Stimulated activated CD4-positive, alpha-beta T cell treated with anti-CD3 and anti-CD28 coated beads, Interleukin-4, amount 100 ng/mL, for 4 hours (primary cell): ENCODE measurements around the gene WIPI1.
A peak's percentile ranks its signal among the peaks of the same experiment; 100 is the strongest.
"Not testable (repeated sequence)": the region's sequence is repeated elsewhere in the genome, so short reads cannot be mapped to it uniquely, and the experiment has no call there.

Source experiments
- DNase-seq, 2 experiments: peaks; one replicate each; pipeline ENCODE4 v3.0.0-alpha.2; 2020

Gene WIPI1

GRCh38 chr17:68437979-68438822 is 19.1 kb downstream of the WIPI1 start:
- peak in 1 of 2 experiments; percentile 26 for DNase-seq

GRCh38 chr17:68435876-68436842 is 21.1 kb downstream of the WIPI1 start:
- DNase-seq = peak; percentile 72 to 76

GRCh38 chr17:68435361-68435760 is 21.9 kb downstream of the WIPI1 start:
- DNase-seq = no peak

- no peak for DNase-seq
Measured at GRCh38 chr17:68433911-68434508, 23.3 kb downstream of the WIPI1 start.

- DNase-seq = no peak
Measured at GRCh38 chr17:68433211-68433610, 24.1 kb downstream of the WIPI1 start.

DNA sequence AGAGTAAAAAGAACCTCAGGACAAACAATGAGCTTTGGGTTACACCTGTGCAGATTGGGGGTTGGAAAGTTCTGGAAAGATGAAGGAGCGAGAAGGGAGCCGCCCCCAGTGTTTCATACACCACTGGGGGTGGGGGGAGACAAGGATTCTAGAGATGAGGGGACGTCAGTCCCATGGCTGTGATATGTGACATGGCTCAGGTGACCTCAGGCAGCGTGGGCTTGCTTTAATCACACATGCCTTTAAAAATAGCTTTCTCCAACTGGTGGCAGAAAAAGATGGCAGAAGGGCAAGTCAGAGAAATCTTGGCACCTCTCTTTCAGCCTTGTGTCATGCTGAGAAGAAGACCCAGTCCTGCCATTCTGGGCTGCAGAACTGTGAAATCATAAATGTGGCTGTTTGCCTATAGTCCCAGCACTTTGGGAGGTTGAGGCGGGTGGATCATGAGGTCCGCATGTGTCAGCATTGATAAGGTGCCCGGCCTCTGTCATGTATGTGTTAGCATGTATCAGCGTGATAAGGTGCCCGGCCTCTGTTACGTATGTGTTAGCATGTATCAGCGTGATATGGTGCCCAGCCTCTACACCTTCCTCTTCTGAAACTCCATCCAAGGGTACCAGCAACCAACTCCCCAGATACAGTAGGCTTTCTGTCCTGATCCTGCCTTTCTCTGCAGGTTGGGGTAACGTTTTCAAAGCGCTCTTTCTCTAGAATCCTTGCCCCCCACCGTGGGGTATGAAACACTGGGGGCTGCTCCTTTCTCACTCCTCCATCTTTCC is 25.0 kb downstream of the WIPI1 start:
- DNase-seq = no peak

GRCh38 chr17:68431661-68432071 is 25.6 kb downstream of the WIPI1 start:
- peak; percentile 24 to 55 for DNase-seq

- DNase-seq = no peak
Measured at GRCh38 chr17:68431045-68431608, 26.2 kb downstream of the WIPI1 start.

GRCh38 chr17:68429881-68430280 is 27.4 kb downstream of the WIPI1 start:
- DNase-seq = no peak

DNA sequence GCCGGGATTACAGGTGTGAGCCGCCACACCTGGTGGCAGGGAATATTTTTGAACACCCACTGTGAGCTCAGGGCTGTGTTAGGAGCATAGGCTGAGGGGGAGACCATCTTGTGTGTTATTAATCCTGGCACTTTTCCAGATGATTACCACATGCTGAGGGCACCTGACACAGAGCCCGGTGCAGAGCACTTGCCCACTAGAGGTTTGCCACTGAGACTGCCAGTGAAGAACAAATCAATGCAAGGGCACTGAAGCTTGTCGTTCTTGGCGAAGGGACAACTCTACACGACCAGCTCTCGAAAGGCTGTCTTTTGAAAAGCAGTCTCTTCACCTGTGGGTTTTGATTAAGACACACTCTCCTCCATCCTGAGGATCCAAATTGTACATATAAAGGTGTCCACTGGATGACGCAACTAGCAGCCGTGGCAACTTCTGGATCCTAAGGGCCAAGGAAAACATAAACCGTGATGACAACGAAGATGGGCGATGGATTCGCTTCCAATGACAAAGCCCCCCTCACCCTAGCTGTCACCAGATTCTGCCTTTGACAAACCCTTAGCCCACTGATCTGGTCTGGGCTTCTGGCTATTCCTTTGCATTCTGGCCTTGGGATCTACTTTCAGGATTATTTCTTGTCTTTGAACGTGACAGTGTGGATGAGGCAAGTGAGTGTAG is 28.7 kb downstream of the WIPI1 start:
- DNase-seq = no peak

DNA sequence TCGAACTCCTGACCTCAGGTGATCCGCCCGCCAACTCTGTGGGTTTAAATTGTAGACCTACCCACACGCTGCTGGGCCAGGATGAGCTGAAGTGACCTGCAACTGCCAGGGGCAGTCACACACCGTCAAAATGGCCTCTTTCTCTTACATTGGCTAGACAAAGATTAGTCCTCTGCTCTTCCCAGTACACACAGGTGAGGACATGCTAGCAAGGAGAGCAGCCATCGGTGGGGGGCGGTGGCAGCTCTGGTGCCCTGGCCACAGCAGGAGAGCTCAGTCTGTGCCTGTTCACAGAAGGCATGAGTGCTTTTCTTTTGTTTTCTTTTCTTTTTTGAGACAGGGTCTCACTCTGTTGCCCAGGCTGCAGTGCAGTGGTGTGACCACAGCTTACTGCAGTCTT is 29.7 kb downstream of the WIPI1 start:
- DNase-seq = no peak

DNA sequence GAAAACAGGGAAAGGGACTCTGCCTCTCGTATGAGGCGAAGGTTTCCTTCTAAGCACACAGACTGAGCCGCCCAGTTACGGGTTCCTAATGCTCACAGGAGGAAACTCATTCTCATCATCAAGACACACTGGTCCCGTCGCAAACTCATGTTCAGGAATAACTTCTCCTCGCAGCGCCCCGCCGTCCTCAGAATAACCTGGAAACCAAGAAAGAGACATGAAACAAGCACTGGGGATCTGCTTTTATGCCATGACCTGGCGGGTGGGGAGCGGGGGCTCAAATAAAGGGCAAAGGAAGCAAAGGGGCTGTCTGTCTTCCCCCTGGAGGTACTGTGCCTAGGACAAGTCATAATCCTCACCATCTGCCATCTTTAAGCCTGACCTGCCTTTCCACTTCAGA is 31.3 kb downstream of the WIPI1 start:
- no peak for DNase-seq

GRCh38 chr17:68424861-68425260 is 32.4 kb downstream of the WIPI1 start:
- DNase-seq = no peak

DNA sequence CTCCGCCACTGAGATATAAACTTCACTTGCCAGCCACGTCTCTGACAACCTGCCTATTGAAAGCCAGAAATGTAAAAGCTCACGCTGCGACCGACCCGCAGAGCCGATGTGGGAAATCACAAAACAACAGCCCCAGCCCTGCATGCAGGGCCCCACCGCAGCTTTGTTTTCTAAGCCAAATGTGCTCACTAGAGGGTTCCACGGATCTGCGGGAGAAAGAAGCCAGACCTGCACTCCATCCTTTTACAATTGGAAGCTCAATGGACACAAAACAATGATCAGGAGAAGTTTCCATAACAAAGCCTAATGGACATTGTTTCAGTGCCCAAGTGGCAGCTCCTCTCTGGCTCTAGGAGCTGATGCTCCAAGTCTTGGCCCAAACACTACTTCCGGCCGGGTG is 33.1 kb downstream of the WIPI1 start:
- DNase-seq = no peak

DNA sequence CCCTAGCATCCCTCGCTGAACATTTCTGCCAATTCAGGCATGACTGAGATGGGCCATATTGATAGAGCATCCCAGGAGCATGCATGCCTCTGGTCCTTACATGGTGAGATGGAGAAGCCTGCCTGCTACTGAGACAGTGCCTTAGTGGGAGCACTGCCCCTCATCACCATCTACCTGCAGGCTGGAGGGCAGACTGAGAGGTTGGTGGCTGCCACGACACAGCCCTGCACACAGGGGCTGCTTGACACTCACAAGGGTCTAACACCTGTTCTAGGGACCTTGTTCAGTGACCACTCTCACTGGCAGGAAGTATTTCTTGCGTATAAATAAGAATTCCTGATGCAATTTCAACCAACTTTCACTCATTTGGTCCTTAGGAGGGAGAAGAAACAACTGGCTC is 34.0 kb downstream of the WIPI1 start:
- DNase-seq = no peak

DNA sequence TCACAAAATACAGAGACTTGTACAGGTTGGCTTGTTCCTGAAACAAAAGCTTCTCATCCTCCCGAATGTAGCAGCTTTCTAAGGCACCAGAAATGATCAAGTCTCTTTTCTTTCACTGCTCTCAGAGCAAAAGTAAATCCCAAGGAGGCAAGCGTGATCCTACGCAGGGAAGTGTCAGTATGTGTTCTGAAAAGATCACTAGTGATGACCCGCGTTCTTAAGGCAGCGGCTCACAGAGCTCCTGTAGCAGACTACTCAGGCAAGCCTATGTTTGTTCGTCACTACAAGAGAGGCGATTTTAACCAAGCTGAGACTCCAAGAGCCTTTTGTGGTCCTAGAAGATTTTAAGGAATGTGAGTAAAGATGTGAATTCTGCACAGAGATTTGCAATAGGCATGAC is 34.5 kb downstream of the WIPI1 start:
- no peak for DNase-seq

DNA sequence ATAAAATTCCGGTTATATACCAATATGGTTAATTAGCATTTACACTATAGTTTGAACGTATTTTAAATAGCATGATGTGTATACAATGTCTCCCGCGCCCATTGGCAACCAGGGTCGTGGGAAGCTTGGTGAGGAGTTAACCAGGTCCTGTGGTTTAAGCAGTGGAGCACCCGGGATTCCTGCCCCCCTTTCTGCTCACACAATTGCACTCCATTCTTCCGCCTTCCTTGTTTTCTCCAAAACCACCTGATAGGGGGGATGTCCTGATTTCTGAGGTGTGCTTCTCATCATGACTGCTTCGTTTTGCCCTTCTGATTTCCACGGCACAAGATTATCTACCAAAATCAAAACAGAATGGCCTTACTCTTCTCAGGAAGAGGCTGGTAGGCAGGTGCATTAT is 35.8 kb downstream of the WIPI1 start:
- no peak for DNase-seq

DNA sequence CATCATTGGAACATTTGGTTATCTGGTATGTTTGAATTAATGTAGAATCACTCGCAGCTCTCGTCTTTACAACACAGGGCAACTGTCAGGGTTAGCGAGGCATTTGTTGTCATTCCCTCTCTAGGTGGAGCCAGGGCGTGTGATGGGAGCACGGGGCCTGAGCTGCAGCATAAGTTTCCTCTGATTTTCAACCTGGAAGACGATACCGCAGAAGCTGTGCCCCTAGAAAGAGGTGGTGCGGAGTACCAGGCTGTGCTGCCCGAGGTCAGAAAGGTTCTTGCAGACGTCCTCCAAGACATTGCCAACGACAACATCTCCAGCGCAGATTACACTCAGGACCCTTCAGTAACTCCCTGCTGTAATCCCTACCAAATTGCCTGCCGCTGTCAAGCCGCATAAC is 37.2 kb downstream of the WIPI1 start:
- DNase-seq = no peak

GRCh38 chr17:68418876-68419275 is 38.4 kb downstream of the WIPI1 start:
- DNase-seq = no peak

GRCh38 chr17:68417317-68417716 is 40.0 kb downstream of the WIPI1 start:
- DNase-seq = no peak

DNA sequence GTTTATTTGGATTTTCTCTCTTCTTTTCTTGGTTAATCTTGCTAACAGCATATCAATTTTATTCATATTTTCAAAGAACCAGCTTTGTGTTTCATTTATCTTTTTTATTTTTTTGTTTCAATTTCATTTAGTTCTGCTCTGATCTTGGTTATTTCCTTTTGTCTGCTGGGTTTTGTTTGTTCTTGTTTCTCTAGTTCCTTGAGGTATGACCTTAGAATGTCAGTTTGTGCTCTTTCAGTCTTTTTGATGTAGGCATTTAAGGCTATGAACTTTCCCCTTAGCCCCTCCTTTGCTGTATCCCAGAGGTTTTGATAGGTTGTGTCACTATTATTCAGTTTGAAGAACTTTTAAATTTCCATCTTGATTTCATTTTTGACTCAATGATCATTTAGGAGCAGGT is 42.4 kb downstream of the WIPI1 start:
- DNase-seq = not testable (repeated sequence)
